ENCODE results near the gene BHLHA15. TPM values are rescaled to one million over a fixed set of nuclear protein-coding genes. Genes with fewer than 3 reads are reported as not detected.

Gene BHLHA15
- total RNA-seq, 2 experiments from 2014 or later: 0.76 to 2.0 TPM

- Mint-ChIP-seq H3K9me3 (no peaks in the 10 kb centered on the region), H3K27ac (no peak overlapping the region), H3K36me3 (no peaks in the 10 kb centered on the region), H3K4me3 (no peak overlapping the region), H3K4me1 (peaks cover 6% of the 10 kb centered on the region), H3K27me3 (no peaks in the 10 kb centered on the region)
- no peak for DNase-seq
Observed at GRCh38 chr7:98223351-98223897, 12.2 kb downstream of the BHLHA15 start.

- Mint-ChIP-seq H3K27me3 (no peaks in the 10 kb centered on the region), H3K36me3 (no peaks in the 10 kb centered on the region), H3K4me3 (no peak overlapping the region), H3K9me3 (no peaks in the 10 kb centered on the region), H3K27ac (no peak overlapping the region), H3K4me1 (peaks cover 2% of the 10 kb centered on the region)
- DNase-seq: no peak
Observed at GRCh38 chr7:98223898-98224700, 12.9 kb downstream of the BHLHA15 start.

- Mint-ChIP-seq H3K36me3 (no peaks in the 10 kb centered on the region), H3K4me1 (peaks cover under 1% of the 10 kb centered on the region), H3K27me3 (no peaks in the 10 kb centered on the region), H3K9me3 (no peaks in the 10 kb centered on the region), H3K4me3 (no peak overlapping the region), H3K27ac (no peak overlapping the region)
- no peak for DNase-seq
Observed at GRCh38 chr7:98224701-98225181, 13.5 kb downstream of the BHLHA15 start.

- Mint-ChIP-seq H3K4me1 (no peaks in the 10 kb centered on the region), H3K9me3 (no peaks in the 10 kb centered on the region), H3K27ac (no peak overlapping the region), H3K27me3 (no peaks in the 10 kb centered on the region), H3K4me3 (no peak overlapping the region), H3K36me3 (no peaks in the 10 kb centered on the region)
- DNase-seq: no peak
Observed at GRCh38 chr7:98225913-98226614, 14.8 kb downstream of the BHLHA15 start.

- Mint-ChIP-seq H3K9me3 (no peaks in the 10 kb centered on the region), H3K4me3 (no peak overlapping the region), H3K36me3 (no peaks in the 10 kb centered on the region), H3K27me3 (no peaks in the 10 kb centered on the region), H3K4me1 (no peaks in the 10 kb centered on the region), H3K27ac (no peak overlapping the region)
- DNase-seq: no peak
Observed at GRCh38 chr7:98227939-98228338, 16.7 kb downstream of the BHLHA15 start.

- Mint-ChIP-seq H3K4me3 (no peak overlapping the region), H3K27me3 (no peaks in the 10 kb centered on the region), H3K9me3 (no peaks in the 10 kb centered on the region), H3K27ac (no peak overlapping the region), H3K36me3 (no peaks in the 10 kb centered on the region), H3K4me1 (no peaks in the 10 kb centered on the region)
- no peak for DNase-seq
Observed at GRCh38 chr7:98228801-98229200, 17.6 kb downstream of the BHLHA15 start.

- Mint-ChIP-seq H3K9me3 (no peaks in the 10 kb centered on the region), H3K27ac (no peak overlapping the region), H3K27me3 (no peaks in the 10 kb centered on the region), H3K4me1 (no peaks in the 10 kb centered on the region), H3K36me3 (no peaks in the 10 kb centered on the region), H3K4me3 (no peak overlapping the region)
- DNase-seq: no peak
Observed at GRCh38 chr7:98229441-98229840, 18.2 kb downstream of the BHLHA15 start.

GRCh38 chr7:98229991-98230745 lies 18.9 kb downstream of the BHLHA15 start:
- DNase-seq: no peak
- Mint-ChIP-seq H3K27ac (no peak overlapping the region), H3K27me3 (no peaks in the 10 kb centered on the region), H3K9me3 (no peaks in the 10 kb centered on the region), H3K4me1 (no peaks in the 10 kb centered on the region), H3K4me3 (no peak overlapping the region), H3K36me3 (no peaks in the 10 kb centered on the region)

GRCh38 chr7:98230746-98231471 lies 19.7 kb downstream of the BHLHA15 start:
- no peak overlapping the region for H3K4me3 Mint-ChIP-seq
- H3K4me1 Mint-ChIP-seq: no peaks in the 10 kb centered on the region
- no peaks in the 10 kb centered on the region for H3K9me3 Mint-ChIP-seq
- no peak for DNase-seq
- no peaks in the 10 kb centered on the region for H3K36me3 Mint-ChIP-seq
- H3K27ac Mint-ChIP-seq: no peak overlapping the region
- H3K27me3 Mint-ChIP-seq: no peaks in the 10 kb centered on the region

- Mint-ChIP-seq H3K36me3 (no peaks in the 10 kb centered on the region), H3K4me1 (no peaks in the 10 kb centered on the region), H3K9me3 (no peaks in the 10 kb centered on the region), H3K27me3 (no peaks in the 10 kb centered on the region), H3K4me3 (no peak overlapping the region), H3K27ac (no peak overlapping the region)
- no peak for DNase-seq
Observed at GRCh38 chr7:98231493-98232262, 20.4 kb downstream of the BHLHA15 start.

- Mint-ChIP-seq H3K36me3 (no peaks in the 10 kb centered on the region), H3K9me3 (no peaks in the 10 kb centered on the region), H3K4me1 (no peaks in the 10 kb centered on the region), H3K27ac (no peak overlapping the region), H3K4me3 (no peak overlapping the region), H3K27me3 (no peaks in the 10 kb centered on the region)
- DNase-seq: no peak
Observed at GRCh38 chr7:98232263-98232585, 21.0 kb downstream of the BHLHA15 start.

GRCh38 chr7:98232799-98233198 lies 21.6 kb downstream of the BHLHA15 start:
- no peak overlapping the region for H3K27ac Mint-ChIP-seq
- H3K9me3 Mint-ChIP-seq: no peaks in the 10 kb centered on the region
- H3K4me3 Mint-ChIP-seq: no peak overlapping the region
- H3K36me3 Mint-ChIP-seq: no peaks in the 10 kb centered on the region
- no peaks in the 10 kb centered on the region for H3K27me3 Mint-ChIP-seq
- DNase-seq: no peak
- no peaks in the 10 kb centered on the region for H3K4me1 Mint-ChIP-seq

GRCh38 chr7:98233219-98234070 lies 22.2 kb downstream of the BHLHA15 start:
- no peak for DNase-seq
- Mint-ChIP-seq H3K27ac (no peak overlapping the region), H3K4me1 (no peaks in the 10 kb centered on the region), H3K36me3 (peaks cover 2% of the 10 kb centered on the region), H3K4me3 (no peak overlapping the region), H3K9me3 (no peaks in the 10 kb centered on the region), H3K27me3 (no peaks in the 10 kb centered on the region)

Data from activated naive CD8-positive, alpha-beta T cell treated with anti-CD3 and anti-CD28 coated beads for 36 hours (primary cell).